Measurements from ENCODE around the gene FTO. TPM values are rescaled to one million over a fixed set of nuclear protein-coding genes. Genes with fewer than 3 reads are reported as not detected.

FTO gene
- total RNA-seq, 4 donors from 2014 or later: 102 to 138 (median 130) TPM

DNA sequence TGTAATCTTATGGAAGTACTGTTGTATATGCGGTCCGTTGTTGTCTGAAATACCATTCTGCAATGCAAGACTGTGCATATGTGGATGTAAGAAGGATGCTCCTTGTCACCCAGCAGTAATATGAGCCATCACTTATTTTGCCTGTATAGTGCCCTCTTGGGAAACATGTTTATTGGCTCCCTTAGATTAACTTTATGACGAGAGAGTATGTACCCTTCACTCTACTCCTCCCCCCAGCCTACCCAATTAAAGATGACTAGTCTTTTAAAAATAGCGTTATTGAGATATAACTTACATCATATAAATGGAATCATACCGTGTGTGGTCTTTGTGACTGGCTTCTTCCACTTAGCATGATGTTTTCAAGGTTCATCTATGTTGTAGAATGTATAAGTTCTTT, 33.6 kb downstream of the FTO start:
- no peaks in the 10 kb centered on the region for H3K27me3 ChIP-seq
- no peak for ATAC-seq
- TF ChIP-seq EP300 (IDR thresholded peaks at IDR 0.05) (no peak), POLR2A (IDR thresholded peaks at IDR 0.05) (no peak), POLR2AphosphoS5 (IDR thresholded peaks at IDR 0.05) (no peak)
- TF ChIP-seq, protein P1, sequence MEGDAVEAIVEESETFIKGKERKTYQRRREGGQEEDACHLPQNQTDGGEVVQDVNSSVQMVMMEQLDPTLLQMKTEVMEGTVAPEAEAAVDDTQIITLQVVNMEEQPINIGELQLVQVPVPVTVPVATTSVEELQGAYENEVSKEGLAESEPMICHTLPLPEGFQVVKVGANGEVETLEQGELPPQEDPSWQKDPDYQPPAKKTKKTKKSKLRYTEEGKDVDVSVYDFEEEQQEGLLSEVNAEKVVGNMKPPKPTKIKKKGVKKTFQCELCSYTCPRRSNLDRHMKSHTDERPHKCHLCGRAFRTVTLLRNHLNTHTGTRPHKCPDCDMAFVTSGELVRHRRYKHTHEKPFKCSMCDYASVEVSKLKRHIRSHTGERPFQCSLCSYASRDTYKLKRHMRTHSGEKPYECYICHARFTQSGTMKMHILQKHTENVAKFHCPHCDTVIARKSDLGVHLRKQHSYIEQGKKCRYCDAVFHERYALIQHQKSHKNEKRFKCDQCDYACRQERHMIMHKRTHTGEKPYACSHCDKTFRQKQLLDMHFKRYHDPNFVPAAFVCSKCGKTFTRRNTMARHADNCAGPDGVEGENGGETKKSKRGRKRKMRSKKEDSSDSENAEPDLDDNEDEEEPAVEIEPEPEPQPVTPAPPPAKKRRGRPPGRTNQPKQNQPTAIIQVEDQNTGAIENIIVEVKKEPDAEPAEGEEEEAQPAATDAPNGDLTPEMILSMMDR (IDR thresholded peaks at IDR 0.05): no peak
- no peak overlapping the region for H3K4me3 ChIP-seq
- H3K36me3 ChIP-seq: no peaks in the 10 kb centered on the region
- no peak overlapping the region for H3K27ac ChIP-seq
- H3K4me1 ChIP-seq: peaks cover 0 to 27% (median 0%) of the 10 kb centered on the region in 3 donors
- 91% methylated on average over 5 of the region's 5 CpGs for WGBS, 2 donors (ENCODE audit: low coverage in 1 of 2)
- no peaks in the 10 kb centered on the region for H3K9me3 ChIP-seq

DNA sequence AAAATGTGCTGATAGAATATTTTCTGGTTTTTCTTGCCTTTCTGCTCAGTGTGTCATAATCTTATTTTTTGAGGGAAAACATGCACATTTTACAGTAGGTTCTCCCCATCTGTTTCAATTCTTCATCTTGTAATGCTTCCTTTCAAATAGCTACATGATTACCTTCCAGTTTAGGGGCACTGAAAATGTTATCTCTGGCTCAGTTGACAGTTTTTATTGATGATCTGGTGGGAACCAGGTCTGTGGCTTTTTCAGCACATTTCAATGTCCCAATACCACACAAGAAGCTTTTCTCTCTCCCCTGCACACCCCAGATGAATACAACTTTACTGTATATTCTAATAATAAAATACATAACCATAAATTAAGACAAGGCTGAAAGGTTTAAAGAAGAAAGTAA, 36.5 kb downstream of the FTO start:
- H3K27me3 ChIP-seq: no peaks in the 10 kb centered on the region
- H3K27ac ChIP-seq: no peak overlapping the region
- H3K36me3 ChIP-seq: no peaks in the 10 kb centered on the region
- no peak for TF ChIP-seq POLR2A (IDR thresholded peaks at IDR 0.05)
- TF ChIP-seq EP300 (IDR thresholded peaks at IDR 0.05): no peak
- TF ChIP-seq POLR2AphosphoS5 (IDR thresholded peaks at IDR 0.05): no peak
- TF ChIP-seq, protein P1 (IDR thresholded peaks at IDR 0.05): no peak
- peaks cover 7 to 27% (median 7%) of the 10 kb centered on the region in 3 donors for H3K4me1 ChIP-seq
- no peak overlapping the region for H3K4me3 ChIP-seq
- no peak for ATAC-seq
- no peaks in the 10 kb centered on the region for H3K9me3 ChIP-seq

DNA sequence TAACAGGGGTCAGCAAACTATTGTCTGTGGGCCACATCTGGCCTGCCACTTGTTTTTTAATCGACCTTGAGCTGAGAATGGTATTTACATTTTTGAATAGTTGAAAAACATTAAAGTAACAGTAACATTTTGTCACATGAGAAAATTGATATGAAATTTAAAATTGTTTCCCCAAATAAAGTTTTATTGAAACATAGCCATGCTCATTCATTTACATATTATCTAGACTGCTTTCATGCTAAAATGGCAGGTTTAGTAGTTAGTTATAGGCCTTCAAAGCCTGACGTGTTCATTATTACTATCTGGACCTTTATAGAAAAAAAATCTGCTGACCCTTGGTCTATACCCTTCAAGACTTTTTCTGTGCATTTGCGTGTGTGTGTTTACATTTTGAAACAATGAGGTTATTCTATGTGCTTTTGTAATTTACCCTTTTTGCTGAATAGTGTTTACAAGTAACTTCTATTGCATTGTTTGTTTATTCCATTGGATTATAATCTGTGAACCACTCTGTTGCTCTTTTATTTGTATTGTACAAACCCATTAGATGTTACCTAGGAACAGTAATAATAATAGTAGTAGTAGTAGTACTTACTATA, 37.1 kb downstream of the FTO start:
- 74 to 87% methylated on average over 2 to 3 of the region's 3 CpGs for WGBS, 2 donors (ENCODE audit: low coverage in 1 of 2)
- no peak for TF ChIP-seq EP300 (IDR thresholded peaks at IDR 0.05)
- no peak for TF ChIP-seq POLR2A (IDR thresholded peaks at IDR 0.05)
- TF ChIP-seq POLR2AphosphoS5 (IDR thresholded peaks at IDR 0.05): no peak
- TF ChIP-seq, protein P1 (IDR thresholded peaks at IDR 0.05): no peak

DNA sequence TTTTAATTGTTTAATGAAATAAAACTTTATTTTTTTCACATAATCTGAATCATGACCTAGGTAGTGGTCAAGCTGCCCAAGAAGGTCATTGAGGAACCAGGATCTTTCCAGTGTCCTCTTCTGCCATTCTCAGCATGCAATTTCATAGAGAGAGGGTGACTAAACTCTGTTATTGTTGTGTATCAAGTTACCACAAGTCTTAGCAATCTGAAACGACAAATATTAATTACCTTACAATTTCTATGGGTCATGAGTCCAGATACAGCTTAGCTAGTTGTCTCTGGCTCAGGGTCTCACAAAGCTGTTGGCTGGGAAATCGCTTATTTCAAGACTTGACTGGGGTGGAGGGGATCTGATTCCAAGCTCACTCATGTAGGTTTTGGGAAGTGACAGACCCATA, 37.6 kb downstream of the FTO start:
- Histone ChIP-seq H3K36me3 (no peaks in the 10 kb centered on the region), H3K4me1 (peaks cover 9 to 29% (median 10%) of the 10 kb centered on the region in 3 donors), H3K4me3 (no peak overlapping the region), H3K27ac (no peak overlapping the region), H3K27me3 (no peaks in the 10 kb centered on the region), H3K9me3 (no peaks in the 10 kb centered on the region)
- WGBS, 2 donors (ENCODE audit: low coverage in 1 of 2): 67 to 100% methylated on average over 1 of the region's 2 CpGs
- no peak for ATAC-seq
- TF ChIP-seq POLR2A (IDR thresholded peaks at IDR 0.05) (no peak), EP300 (IDR thresholded peaks at IDR 0.05) (no peak), POLR2AphosphoS5 (IDR thresholded peaks at IDR 0.05) (no peak)
- TF ChIP-seq, protein P1 (IDR thresholded peaks at IDR 0.05): no peak

More for the DNA sequence above, 37.1 kb downstream of the FTO start:
- Histone ChIP-seq H3K36me3 (no peaks in the 10 kb centered on the region), H3K27me3 (no peaks in the 10 kb centered on the region), H3K4me1 (peaks cover 9 to 27% (median 10%) of the 10 kb centered on the region in 3 donors), H3K9me3 (no peaks in the 10 kb centered on the region), H3K27ac (no peak overlapping the region), H3K4me3 (no peak overlapping the region)
- no peak for ATAC-seq

DNA sequence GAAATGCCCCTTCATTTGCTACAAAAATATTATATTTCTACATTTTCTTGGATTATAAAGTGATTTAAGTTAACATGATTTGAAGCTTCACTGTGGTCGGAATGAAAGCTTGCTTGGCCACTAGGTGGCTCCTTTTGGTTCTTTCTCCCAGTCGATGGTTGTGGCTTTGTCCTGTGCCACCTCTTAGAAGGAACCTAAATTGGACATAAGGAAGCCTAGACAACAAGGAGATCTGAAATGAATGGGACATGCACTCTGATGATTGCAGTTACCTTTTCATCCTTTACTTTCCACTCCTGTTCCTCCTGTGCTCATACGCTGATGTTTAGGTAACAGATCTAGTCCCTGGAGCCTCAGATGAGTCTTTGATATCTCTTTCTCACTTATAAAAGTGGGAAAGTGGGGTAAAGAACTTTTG, 39.2 kb downstream of the FTO start:
- Histone ChIP-seq H3K4me1 (peaks cover 9 to 28% (median 10%) of the 10 kb centered on the region in 3 donors), H3K4me3 (no peak overlapping the region), H3K27ac (no peak overlapping the region), H3K9me3 (no peaks in the 10 kb centered on the region), H3K36me3 (no peaks in the 10 kb centered on the region), H3K27me3 (no peaks in the 10 kb centered on the region)
- TF ChIP-seq, protein P1 (IDR thresholded peaks at IDR 0.05): peak in 2 of 4 experiments; percentile 16 to 48
- TF ChIP-seq EP300 (IDR thresholded peaks at IDR 0.05): no peak
- ATAC-seq: no peak
- 65 to 83% methylated on average over 2 to 3 of the region's 3 CpGs for WGBS, 2 donors (ENCODE audit: low coverage in 1 of 2)
